Esophagus (tissue), 2 donors: Measurements from ENCODE around the gene GRIK3. TPM values are rescaled to one million over a fixed set of nuclear protein-coding genes. Genes with fewer than 3 reads are reported as not detected.

ENCODE experiments used
- H3K27ac ChIP-seq, 2 donors: one replicate each; pipeline ENCODE4 v1.5.1; 2013; ENCODE audit warnings: low read depth in 2 of 2, mild to moderate bottlenecking in 2 of 2, inconsistent platforms in 1 of 2, low read length in 1 of 2, moderate library complexity in 1 of 2
- H3K27me3 ChIP-seq, 2 donors: one replicate each; pipeline ENCODE4 v1.6.1; 2013; ENCODE audit warnings: low read length in 2 of 2, control low read depth in 1 of 2, mild to moderate bottlenecking in 1 of 2; ENCODE audit not compliant: insufficient read depth in 2 of 2, control insufficient read depth in 1 of 2
- H3K36me3 ChIP-seq, 2 donors: one replicate each; pipeline ENCODE4 v1.6.1; 2013; ENCODE audit warnings: low read length in 1 of 2; ENCODE audit not compliant: control insufficient read depth in 2 of 2, insufficient read depth in 2 of 2
- H3K4me1 ChIP-seq, 2 donors: one replicate each; pipeline ENCODE4 v1.6.1; 2013; ENCODE audit warnings: low read length in 1 of 2; ENCODE audit not compliant: control insufficient read depth in 2 of 2, insufficient read depth in 2 of 2
- H3K4me3 ChIP-seq, 2 donors: one replicate each; pipeline ENCODE4 v1.5.1; 2013; ENCODE audit warnings: low read length in 2 of 2, mild to moderate bottlenecking in 2 of 2, low read depth in 1 of 2, moderate library complexity in 1 of 2
- H3K9me3 ChIP-seq, 2 donors: one replicate each; pipeline ENCODE4 v1.6.1; 2013; ENCODE audit warnings: mild to moderate bottlenecking in 2 of 2, low read depth in 1 of 2, low read length in 1 of 2, moderate library complexity in 1 of 2; ENCODE audit not compliant: control insufficient read depth in 2 of 2, insufficient read depth in 1 of 2
- WGBS, 2 donors: extraction: QIAGEN DNeasy Blood & Tissue Kit; methylation state at CpG; one replicate each; pipeline ENCODE4 v1.1.7; 2013; 5-methylcytosine and 5-hydroxymethylcytosine counted together
- polyA plus RNA-seq, 2 donors: library from polyadenylated mRNA; stranded (reverse); fragments of 200-250 nt; gene quantifications; one replicate each; pipeline ENCODE4 v1.2.3, GENCODE V29; 2013
- donor health status: healthy with polysubstance abuse.
- donor health status: Bipolar disorder and iron deficiency.

Gene GRIK3
- polyA plus RNA-seq, 2 donors, result 0.13 to 0.16 TPM

- Histone ChIP-seq H3K4me3 (no peak overlapping the region), H3K4me1 (no peaks in the 10 kb centered on the region), H3K9me3 (no peaks in the 10 kb centered on the region), H3K27ac (no peak overlapping the region), H3K27me3 (no peaks in the 10 kb centered on the region), H3K36me3 (no peaks in the 10 kb centered on the region)
- WGBS, 2 donors, result 70 to 91% methylated on average over 1 of the region's 1 CpG
These were observed 17.8 kb upstream of the GRIK3 start for GRCh38 chr1:37052120-37052519.

- no peaks in the 10 kb centered on the region for H3K9me3 ChIP-seq
- no peaks in the 10 kb centered on the region for H3K36me3 ChIP-seq
- H3K4me1 ChIP-seq, result no peaks in the 10 kb centered on the region
- 59 to 62% methylated on average over 7 of the region's 7 CpGs for WGBS, 2 donors
- no peaks in the 10 kb centered on the region for H3K27me3 ChIP-seq
- no peak overlapping the region for H3K27ac ChIP-seq
- H3K4me3 ChIP-seq, result no peak overlapping the region
These were observed 17.0 kb upstream of the GRIK3 start for GRCh38 chr1:37051346-37051745.

- WGBS, 2 donors, result 82 to 83% methylated on average over 19 of the region's 19 CpGs
- Histone ChIP-seq H3K27ac (no peak overlapping the region), H3K36me3 (no peaks in the 10 kb centered on the region), H3K4me1 (no peaks in the 10 kb centered on the region), H3K27me3 (peaks cover 0 to 3% of the 10 kb centered on the region in 2 donors), H3K4me3 (no peak overlapping the region), H3K9me3 (no peaks in the 10 kb centered on the region)
These were observed 13.2 kb upstream of the GRIK3 start for GRCh38 chr1:37047542-37047941.

- H3K9me3 ChIP-seq, result no peaks in the 10 kb centered on the region
- 70 to 78% methylated on average over 2 of the region's 2 CpGs for WGBS, 2 donors
- no peaks in the 10 kb centered on the region for H3K36me3 ChIP-seq
- H3K4me3 ChIP-seq, result no peak overlapping the region
- H3K27ac ChIP-seq, result no peak overlapping the region
- peaks cover 8 to 9% of the 10 kb centered on the region in 2 donors for H3K27me3 ChIP-seq
- H3K4me1 ChIP-seq, result no peaks in the 10 kb centered on the region
These were observed 8.8 kb upstream of the GRIK3 start for GRCh38 chr1:37043101-37043500.

- 53 to 62% methylated on average over 6 of the region's 6 CpGs for WGBS, 2 donors
- Histone ChIP-seq H3K9me3 (no peaks in the 10 kb centered on the region), H3K4me3 (no peak overlapping the region), H3K36me3 (no peaks in the 10 kb centered on the region), H3K27me3 (peaks cover 9 to 11% of the 10 kb centered on the region in 2 donors), H3K27ac (no peak overlapping the region), H3K4me1 (no peaks in the 10 kb centered on the region)
These were observed 8.2 kb upstream of the GRIK3 start for GRCh38 chr1:37042506-37042905.

GRCh38 chr1:37041483-37041882 is 7.2 kb upstream of the GRIK3 start:
- Histone ChIP-seq H3K4me1 (no peaks in the 10 kb centered on the region), H3K36me3 (no peaks in the 10 kb centered on the region), H3K9me3 (no peaks in the 10 kb centered on the region), H3K27me3 (peaks cover 9 to 12% of the 10 kb centered on the region in 2 donors), H3K27ac (no peak overlapping the region), H3K4me3 (no peak overlapping the region)
- WGBS, 2 donors, result 47 to 54% methylated on average over 2 of the region's 2 CpGs

- H3K4me3 ChIP-seq, result no peak overlapping the region
- WGBS, 2 donors, result 27 to 31% methylated on average over 4 of the region's 4 CpGs
- H3K27me3 ChIP-seq, result peaks cover 9 to 15% of the 10 kb centered on the region in 2 donors
- H3K27ac ChIP-seq, result no peak overlapping the region
- H3K36me3 ChIP-seq, result no peaks in the 10 kb centered on the region
- no peaks in the 10 kb centered on the region for H3K9me3 ChIP-seq
- no peaks in the 10 kb centered on the region for H3K4me1 ChIP-seq
These were observed 6.5 kb upstream of the GRIK3 start for GRCh38 chr1:37040773-37041172.

- H3K27me3 ChIP-seq, result peaks cover 9 to 15% of the 10 kb centered on the region in 2 donors
- 25 to 31% methylated on average over 3 of the region's 3 CpGs for whole genome bisulfite sequencing, 2 donors
- no peaks in the 10 kb centered on the region for H3K36me3 ChIP-seq
- H3K4me1 ChIP-seq, result no peaks in the 10 kb centered on the region
- no peaks in the 10 kb centered on the region for H3K9me3 ChIP-seq
- no peak overlapping the region for H3K4me3 ChIP-seq
- H3K27ac ChIP-seq, result no peak overlapping the region
These were observed 5.9 kb upstream of the GRIK3 start for GRCh38 chr1:37040261-37040660.

- peaks cover 0 to 5% of the 10 kb centered on the region in 2 donors for H3K4me1 ChIP-seq
- H3K27me3 ChIP-seq, result peaks cover 16 to 22% of the 10 kb centered on the region in 2 donors
- H3K9me3 ChIP-seq, result no peaks in the 10 kb centered on the region
- no peak overlapping the region for H3K4me3 ChIP-seq
- 16 to 21% methylated on average over 16 of the region's 16 CpGs for WGBS, 2 donors
- no peaks in the 10 kb centered on the region for H3K36me3 ChIP-seq
- no peak overlapping the region for H3K27ac ChIP-seq
These were observed 4.1 kb upstream of the GRIK3 start for GRCh38 chr1:37038227-37039093.

GRCh38 chr1:37037690-37038089 is 3.4 kb upstream of the GRIK3 start:
- Histone ChIP-seq H3K9me3 (no peaks in the 10 kb centered on the region), H3K36me3 (no peaks in the 10 kb centered on the region), H3K27ac (no peak overlapping the region), H3K27me3 (peaks cover 16 to 22% of the 10 kb centered on the region in 2 donors), H3K4me3 (no peak overlapping the region), H3K4me1 (peaks cover 0 to 7% of the 10 kb centered on the region in 2 donors)
- 13 to 14% methylated on average over 15 of the region's 15 CpGs for WGBS, 2 donors
